ENCODE results near the gene UGP2. TPM values are rescaled to one million over a fixed set of nuclear protein-coding genes. Genes with fewer than 3 reads are reported as not detected.

The UGP2 gene
- total RNA-seq, 1 experiment from 2014 or later = 883 TPM

DNA sequence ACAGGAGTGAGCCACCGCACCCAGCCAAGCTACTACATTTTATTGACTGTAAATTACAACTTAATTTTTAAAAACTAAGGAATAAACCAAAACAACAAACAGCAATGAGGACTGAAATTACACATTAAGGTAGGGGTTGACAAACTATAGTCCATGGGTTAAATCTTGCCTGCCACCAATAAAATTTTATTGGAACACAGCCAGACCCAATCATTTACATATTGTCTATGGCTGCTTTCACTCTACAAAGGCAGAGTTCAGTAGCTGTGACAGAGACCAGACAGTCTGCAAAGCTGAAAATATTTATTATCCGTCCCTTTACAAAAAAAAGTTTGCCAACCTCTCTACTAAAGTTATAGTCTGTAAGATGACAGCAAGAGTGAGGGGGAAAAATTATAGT, 24.3 kb upstream of the UGP2 start:
- H2BK5ac ChIP-seq (ENCODE audit: insufficient read length, low read length) = no peak overlapping the region
- no peak overlapping the region for H3K4me3 Mint-ChIP-seq
- no peak overlapping the region for H2BK20ac ChIP-seq (ENCODE audit: low read depth, low read length, poor library complexity, severe bottlenecking)
- no peak overlapping the region for H3T11ph ChIP-seq (ENCODE audit: low read length)
- H3K56ac ChIP-seq (ENCODE audit: insufficient read length, low read depth, low read length) = no peak overlapping the region
- no peaks in the 10 kb centered on the region for H3K79me2 ChIP-seq (ENCODE audit: insufficient read depth, low read length)
- no peak overlapping the region for H3K4me2 ChIP-seq (ENCODE audit: insufficient read depth, insufficient read length, low read length)
- H3K23ac ChIP-seq (ENCODE audit: insufficient read length, low read depth, low read length) = no peak overlapping the region
- no peak overlapping the region for H4K91ac ChIP-seq (ENCODE audit: insufficient read length, low read depth, low read length)
- TF ChIP-seq, protein P1, sequence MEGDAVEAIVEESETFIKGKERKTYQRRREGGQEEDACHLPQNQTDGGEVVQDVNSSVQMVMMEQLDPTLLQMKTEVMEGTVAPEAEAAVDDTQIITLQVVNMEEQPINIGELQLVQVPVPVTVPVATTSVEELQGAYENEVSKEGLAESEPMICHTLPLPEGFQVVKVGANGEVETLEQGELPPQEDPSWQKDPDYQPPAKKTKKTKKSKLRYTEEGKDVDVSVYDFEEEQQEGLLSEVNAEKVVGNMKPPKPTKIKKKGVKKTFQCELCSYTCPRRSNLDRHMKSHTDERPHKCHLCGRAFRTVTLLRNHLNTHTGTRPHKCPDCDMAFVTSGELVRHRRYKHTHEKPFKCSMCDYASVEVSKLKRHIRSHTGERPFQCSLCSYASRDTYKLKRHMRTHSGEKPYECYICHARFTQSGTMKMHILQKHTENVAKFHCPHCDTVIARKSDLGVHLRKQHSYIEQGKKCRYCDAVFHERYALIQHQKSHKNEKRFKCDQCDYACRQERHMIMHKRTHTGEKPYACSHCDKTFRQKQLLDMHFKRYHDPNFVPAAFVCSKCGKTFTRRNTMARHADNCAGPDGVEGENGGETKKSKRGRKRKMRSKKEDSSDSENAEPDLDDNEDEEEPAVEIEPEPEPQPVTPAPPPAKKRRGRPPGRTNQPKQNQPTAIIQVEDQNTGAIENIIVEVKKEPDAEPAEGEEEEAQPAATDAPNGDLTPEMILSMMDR (conservative IDR thresholded peaks at IDR 0.05) = no peak
- no peak overlapping the region; a peak in 1 of 7 replicates for H3K27ac Mint-ChIP-seq
- H3K27me3 ChIP-seq (ENCODE audit: insufficient read depth, low read length) = no peaks in the 10 kb centered on the region
- H3K4me1 ChIP-seq (ENCODE audit: insufficient read depth, low read length) = no peaks in the 10 kb centered on the region
- DNase-seq = no peak
- H3K4me1 Mint-ChIP-seq = peaks cover 15 to 18% of the 10 kb centered on the region in 2 experiments
- no peak overlapping the region for H2BK120ac ChIP-seq (ENCODE audit: low read depth, low read length, poor library complexity, severe bottlenecking)
- no peaks in the 10 kb centered on the region for H3K79me1 ChIP-seq (ENCODE audit: insufficient read depth, low read depth, low read length, poor library complexity, severe bottlenecking)
- no peak overlapping the region for H3K9ac ChIP-seq (ENCODE audit: extremely low read depth, insufficient read length, low read length)
- H3K27me3 Mint-ChIP-seq (ENCODE audit: low read depth) = no peaks in the 10 kb centered on the region
- H4K20me1 ChIP-seq (ENCODE audit: control insufficient read depth, insufficient read depth, insufficient read length) = no peaks in the 10 kb centered on the region
- H2AFZ ChIP-seq (ENCODE audit: low read length) = no peak overlapping the region
- H3K23me2 ChIP-seq (ENCODE audit: insufficient read length, low read depth, low read length, poor library complexity, severe bottlenecking) = no peaks in the 10 kb centered on the region
- no peak overlapping the region for H2BK15ac ChIP-seq (ENCODE audit: low read depth, low read length)
- no peak overlapping the region for H3K4ac ChIP-seq (ENCODE audit: low read depth, low read length)
- no peak overlapping the region for H2AK5ac ChIP-seq (ENCODE audit: insufficient read length, low read length)
- no peak overlapping the region for H4K5ac ChIP-seq (ENCODE audit: insufficient read length, low read depth, low read length)
- no peaks in the 10 kb centered on the region for H3K9me3 ChIP-seq (ENCODE audit: control insufficient read depth, low read depth, low read length)
- H4K8ac ChIP-seq (replicated peaks; ENCODE audit: insufficient read length, low read depth, low read length) = no peak overlapping the region
- WGBS (ENCODE audit: extremely low coverage, insufficient read length, low lambda C conversion rate) = no CpG with 5 or more reads among the region's 2 CpGs
- H3K18ac ChIP-seq (ENCODE audit: insufficient read length, low read depth, low read length) = no peak overlapping the region
- no peak overlapping the region for H3K14ac ChIP-seq (ENCODE audit: insufficient read depth, low read length)
- no peaks in the 10 kb centered on the region for H3K36me3 Mint-ChIP-seq (ENCODE audit: insufficient read depth in 1 of 3, low read depth in 3 of 3)
- H3K9me3 Mint-ChIP-seq = no peaks in the 10 kb centered on the region
- no peak overlapping the region for H2BK12ac ChIP-seq (ENCODE audit: insufficient read length, low read depth, low read length)
- no peak overlapping the region for H3K27ac ChIP-seq (ENCODE audit: insufficient read length, low read depth, low read length)

Measured in H9 (cell line).